Testis (tissue), 2 donors: ENCODE results near the gene SLCO4A1.

Experiments used
- CTCF ChIP-seq, 3 experiments: fragments of 450-650 bp in 2 of 3; fragments of 200-600 bp in 1 of 3; sonication (generic) in 1 of 3; IDR thresholded peaks; one replicate each; pipeline ENCODE4 v1.5.1; 2016 to 2019; ENCODE audit warnings: antibody characterized with exemption in 3 of 3, mild to moderate bottlenecking in 2 of 3, moderate library complexity in 1 of 3
- POLR2A ChIP-seq: fragments of 450-650 bp; IDR thresholded peaks from one replicate; pipeline ENCODE4 v1.6.1; 2017; ENCODE audit warnings: antibody characterized with exemption, mild to moderate bottlenecking, moderate library complexity

- TF ChIP-seq CTCF (IDR thresholded peaks at IDR 0.05) = no peak
- no peak for TF ChIP-seq POLR2A
These were observed 37.8 kb downstream of the SLCO4A1 start for GRCh38 chr20:62679978-62680589.
